PFSK-1 (cell line): ENCODE results near the gene RPH3AL.

Experiments
- POLR2AphosphoS5 ChIP-seq: IDR thresholded peaks from 2 replicates; pipeline ENCODE4 v1.6.1; 2012; ENCODE audit warnings: low read depth, mild to moderate bottlenecking, control low read depth, low read length, moderate library complexity
- SIN3A ChIP-seq: IDR thresholded peaks from 2 replicates; pipeline ENCODE4 v1.6.1; 2012; ENCODE audit warnings: mild to moderate bottlenecking, low read length, moderate library complexity, borderline replicate concordance; ENCODE audit not compliant: insufficient read depth
- TAF1 ChIP-seq: IDR thresholded peaks from 2 replicates; pipeline ENCODE4 v1.6.1; 2012; ENCODE audit warnings: low read length, control low read depth, borderline replicate concordance; ENCODE audit not compliant: insufficient read depth
- TF ChIP-seq, protein P1 (sequence below), 2 experiments: IDR thresholded peaks; 2 replicates each; pipeline versions ENCODE4 v1.6.1 to v1.8.0; 2011 to 2012; ENCODE audit warnings: low read depth in 2 of 2, low read length in 2 of 2, control low read depth in 1 of 2, inconsistent platforms in 1 of 2, mild to moderate bottlenecking in 1 of 2, moderate library complexity in 1 of 2; ENCODE audit not compliant: insufficient read depth in 1 of 2

DNA sequence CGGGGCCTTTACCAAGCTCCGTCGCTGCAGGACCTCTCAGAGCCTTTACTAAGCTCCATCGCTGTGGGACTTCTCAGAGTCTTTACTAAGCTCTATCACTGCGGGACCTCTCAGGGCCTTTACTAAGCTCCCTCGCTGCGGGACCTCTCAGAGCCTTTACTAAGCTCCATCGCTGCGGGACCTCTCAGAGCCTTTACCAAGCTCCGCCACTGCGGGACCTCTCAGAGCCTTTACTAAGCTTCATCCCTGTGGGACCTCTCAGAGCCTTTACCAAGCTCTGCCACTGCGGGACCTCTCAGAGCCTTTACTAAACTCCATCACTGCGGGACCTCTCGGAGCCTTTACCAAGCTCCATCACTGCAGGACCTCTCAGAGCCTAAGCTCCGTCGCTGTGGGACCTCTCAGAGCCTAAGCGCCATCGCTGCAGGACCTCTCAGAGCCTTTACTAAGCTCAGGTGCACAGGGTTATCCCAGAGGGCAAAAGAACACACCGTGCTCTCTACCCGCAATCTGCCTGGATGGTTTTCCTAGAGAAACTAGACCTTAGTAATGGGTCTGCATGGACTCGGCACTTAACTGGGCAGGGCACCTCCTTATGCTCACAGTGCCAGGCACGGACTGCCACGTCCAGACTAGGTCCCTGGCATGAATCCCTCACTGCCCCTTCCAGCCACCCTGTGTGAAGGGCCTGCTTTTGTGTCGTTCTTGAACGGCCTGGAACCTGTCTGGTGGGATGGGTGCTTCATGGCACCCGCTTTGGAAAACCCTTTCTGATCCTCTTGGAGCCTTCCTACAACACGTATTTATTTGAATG, 101.9 kb downstream of the RPH3AL start:
- TF ChIP-seq TAF1 (no peak), POLR2AphosphoS5 (no peak), SIN3A (no peak)
- TF ChIP-seq, protein P1, sequence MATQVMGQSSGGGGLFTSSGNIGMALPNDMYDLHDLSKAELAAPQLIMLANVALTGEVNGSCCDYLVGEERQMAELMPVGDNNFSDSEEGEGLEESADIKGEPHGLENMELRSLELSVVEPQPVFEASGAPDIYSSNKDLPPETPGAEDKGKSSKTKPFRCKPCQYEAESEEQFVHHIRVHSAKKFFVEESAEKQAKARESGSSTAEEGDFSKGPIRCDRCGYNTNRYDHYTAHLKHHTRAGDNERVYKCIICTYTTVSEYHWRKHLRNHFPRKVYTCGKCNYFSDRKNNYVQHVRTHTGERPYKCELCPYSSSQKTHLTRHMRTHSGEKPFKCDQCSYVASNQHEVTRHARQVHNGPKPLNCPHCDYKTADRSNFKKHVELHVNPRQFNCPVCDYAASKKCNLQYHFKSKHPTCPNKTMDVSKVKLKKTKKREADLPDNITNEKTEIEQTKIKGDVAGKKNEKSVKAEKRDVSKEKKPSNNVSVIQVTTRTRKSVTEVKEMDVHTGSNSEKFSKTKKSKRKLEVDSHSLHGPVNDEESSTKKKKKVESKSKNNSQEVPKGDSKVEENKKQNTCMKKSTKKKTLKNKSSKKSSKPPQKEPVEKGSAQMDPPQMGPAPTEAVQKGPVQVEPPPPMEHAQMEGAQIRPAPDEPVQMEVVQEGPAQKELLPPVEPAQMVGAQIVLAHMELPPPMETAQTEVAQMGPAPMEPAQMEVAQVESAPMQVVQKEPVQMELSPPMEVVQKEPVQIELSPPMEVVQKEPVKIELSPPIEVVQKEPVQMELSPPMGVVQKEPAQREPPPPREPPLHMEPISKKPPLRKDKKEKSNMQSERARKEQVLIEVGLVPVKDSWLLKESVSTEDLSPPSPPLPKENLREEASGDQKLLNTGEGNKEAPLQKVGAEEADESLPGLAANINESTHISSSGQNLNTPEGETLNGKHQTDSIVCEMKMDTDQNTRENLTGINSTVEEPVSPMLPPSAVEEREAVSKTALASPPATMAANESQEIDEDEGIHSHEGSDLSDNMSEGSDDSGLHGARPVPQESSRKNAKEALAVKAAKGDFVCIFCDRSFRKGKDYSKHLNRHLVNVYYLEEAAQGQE (IDR thresholded peaks at IDR 0.05; ENCODE audit: insufficient read depth in 1 of 2, low read depth in 2 of 2, low read length in 2 of 2): no peak
